WTC11 (cell line): Measurements from ENCODE around the gene GMPR. TPM values are rescaled to one million over a fixed set of nuclear protein-coding genes. Genes with fewer than 3 reads are reported as not detected.

Source experiments
- ATAC-seq: fragments of 200-7000 bp; cut with Tn5 transposase; 2 replicates; pipeline ENCODE4 v1.10.0; 2021; ENCODE audit warnings: mild to moderate bottlenecking, moderate library complexity
- CTCF ChIA-PET: fragments of 300-600 bp; sonication (Branson Sonifier 250); formaldehyde crosslinking; loops from one replicate; lab custom pipeline; 2021; ENCODE audit warnings: antibody characterized with exemption; lab: Charles Lee
- POLR2A ChIA-PET: fragments of 350-600 bp; sonication (Branson Sonifier 250); formaldehyde crosslinking; loops from one replicate; lab custom pipeline; 2021; ENCODE audit warnings: antibody characterized with exemption; lab: Charles Lee
- DNase-seq: peaks from one replicate; pipeline ENCODE4 v3.0.0; 2021; ENCODE audit warnings: low spot score
- H3K27ac Mint-ChIP-seq: 2 replicates; pipeline ENCODE4 v1.8.0; 2021; ENCODE audit warnings: mixed read lengths
- H3K27me3 Mint-ChIP-seq: 2 replicates; pipeline ENCODE4 v1.8.0; 2021; ENCODE audit warnings: low read depth, mild to moderate bottlenecking, moderate library complexity, mixed read lengths
- H3K36me3 Mint-ChIP-seq: 2 replicates; pipeline ENCODE4 v1.8.0; 2021; ENCODE audit warnings: mixed read lengths
- H3K4me1 Mint-ChIP-seq: 2 replicates; pipeline ENCODE4 v1.8.0; 2022; ENCODE audit warnings: mixed read lengths
- H3K4me3 Mint-ChIP-seq: 2 replicates; pipeline ENCODE4 v1.8.0; 2021; ENCODE audit warnings: mild to moderate bottlenecking, moderate library complexity, mixed read lengths
- H3K9me3 Mint-ChIP-seq: 2 replicates; pipeline ENCODE4 v1.8.0; 2021; ENCODE audit warnings: mixed read lengths
- AR ChIP-seq: fragments of 250-450 bp; sonication (Bioruptor Pico); IDR thresholded peaks from 2 replicates; pipeline ENCODE4 v1.9.0; 2021; ENCODE audit warnings: mild to moderate bottlenecking
- CTCF ChIP-seq: fragments of 200-600 bp; IDR thresholded peaks from 2 replicates; pipeline ENCODE4 v1.8.0; 2022; ENCODE audit warnings: antibody characterized with exemption
- IRF2 ChIP-seq: sonication (generic); formaldehyde crosslinking; IDR thresholded peaks from 2 replicates; pipeline ENCODE4 v1.8.0; 2022; ENCODE audit warnings: low read depth, missing genetic modification reagents, borderline replicate concordance
- JUN ChIP-seq: sonication (generic); formaldehyde crosslinking; IDR thresholded peaks from 2 replicates; pipeline ENCODE4 v1.8.0; 2023; ENCODE audit warnings: mild to moderate bottlenecking, missing genetic modification reagents
- KAT7 ChIP-seq: sonication (generic); formaldehyde crosslinking; IDR thresholded peaks from 2 replicates; pipeline ENCODE4 v1.8.1; 2023; ENCODE audit warnings: missing genetic modification reagents, mild to moderate bottlenecking, borderline replicate concordance
- NFATC4 ChIP-seq: fragments of 250-450 bp; sonication (Bioruptor Pico); IDR thresholded peaks from 2 replicates; pipeline ENCODE4 v1.9.0; 2021; ENCODE audit warnings: mild to moderate bottlenecking
- OVOL2 ChIP-seq: fragments of 250-450 bp; sonication (Bioruptor Pico); IDR thresholded peaks from 2 replicates; pipeline ENCODE4 v1.9.0; 2021; ENCODE audit warnings: mild to moderate bottlenecking, borderline replicate concordance
- PRDM15 ChIP-seq: sonication (generic); formaldehyde crosslinking; IDR thresholded peaks from 2 replicates; pipeline ENCODE4 v1.8.0; 2022; ENCODE audit warnings: missing genetic modification reagents
- RORB ChIP-seq: fragments of 250-450 bp; sonication (Bioruptor Pico); IDR thresholded peaks from 2 replicates; pipeline ENCODE4 v1.9.0; 2021; ENCODE audit warnings: mild to moderate bottlenecking
- USF1 ChIP-seq: sonication (generic); formaldehyde crosslinking; IDR thresholded peaks from 2 replicates; pipeline ENCODE4 v1.8.0; 2022; ENCODE audit warnings: mild to moderate bottlenecking, missing genetic modification reagents
- ZNF232 ChIP-seq: sonication (generic); formaldehyde crosslinking; IDR thresholded peaks from 2 replicates; pipeline ENCODE4 v1.8.0; 2022; ENCODE audit warnings: mild to moderate bottlenecking, missing genetic modification reagents
- total RNA-seq: library from RNA; stranded (reverse); gene quantifications from 3 replicates; pipeline ENCODE4 v1.2.3, GENCODE V29; 2021

Gene GMPR
- total RNA-seq, 1 experiment from 2014 or later, result 2.4 TPM

- no peak for TF ChIP-seq PRDM15 (CRISPR knock-in tag)
- no peak for TF ChIP-seq KAT7 (CRISPR knock-in tag)
These were observed 90.8 kb downstream of the GMPR start (continued) for GRCh38 chr6:16329233-16329632.

GRCh38 chr6:16331384-16332174 is 93.2 kb downstream of the GMPR start:
- peak; percentile 62 for ATAC-seq
- H3K27ac Mint-ChIP-seq, result no peak overlapping the region
- H3K4me3 Mint-ChIP-seq, result no peak overlapping the region
- H3K9me3 Mint-ChIP-seq, result no peaks in the 10 kb centered on the region
- ChIA-PET CTCF (interaction anchor here (0.6 to 3.3 kb wide), 41 partner anchors 8 to 496 kb away, joined by 3 to 61 read pairs (median 5); partner anchors contain the start of gene ATXN1), POLR2A (interaction anchor here (1.1 kb wide), 1 partner anchor 430 kb away, joined by 3 read pairs; no protein-coding TSS in a partner anchor)
- no peak for TF ChIP-seq AR (CRISPR knock-in tag)
- TF ChIP-seq ZNF232 (CRISPR knock-in tag), result no peak
- no peak for TF ChIP-seq USF1 (CRISPR knock-in tag)
- TF ChIP-seq IRF2, result no peak
- no peak for TF ChIP-seq JUN (CRISPR knock-in tag)
- peak; percentile 79 for TF ChIP-seq CTCF
- no peak for TF ChIP-seq OVOL2 (CRISPR knock-in tag)
- no peak for TF ChIP-seq RORB (CRISPR knock-in tag)
- peaks cover 3% of the 10 kb centered on the region for H3K4me1 Mint-ChIP-seq
- peak; percentile 68 for DNase-seq
- peaks cover under 1% of the 10 kb centered on the region; the same call in 1 of the 2 replicates for H3K36me3 Mint-ChIP-seq
- H3K27me3 Mint-ChIP-seq, result no peaks in the 10 kb centered on the region

- H3K27me3 Mint-ChIP-seq, result no peaks in the 10 kb centered on the region
- POLR2A ChIA-PET, result interaction anchor here (1.1 kb wide), 1 partner anchor 430 kb away, joined by 3 read pairs; no protein-coding TSS in a partner anchor
- H3K9me3 Mint-ChIP-seq, result no peaks in the 10 kb centered on the region
- H3K27ac Mint-ChIP-seq, result no peak overlapping the region
- no peaks in the 10 kb centered on the region for H3K36me3 Mint-ChIP-seq
- ATAC-seq, result peak; percentile 98
- no peak overlapping the region for H3K4me3 Mint-ChIP-seq
- H3K4me1 Mint-ChIP-seq, result peaks cover 5% of the 10 kb centered on the region
- peak; percentile 84 for TF ChIP-seq CTCF
- no peak for TF ChIP-seq NFATC4 (CRISPR knock-in tag)
- peak; percentile 88 for DNase-seq
- CTCF ChIA-PET, result interaction anchor here (0.6 to 3.3 kb wide), 41 partner anchors 9 to 495 kb away, joined by 3 to 61 read pairs (median 5); partner anchors contain the start of gene ATXN1
These were observed 93.8 kb downstream of the GMPR start for GRCh38 chr6:16332175-16332542.
